ENCODE measurements around the gene GDI1.

- no peak for TF ChIP-seq CTCF (IDR thresholded peaks at IDR 0.05)
- TF ChIP-seq POLR2A (IDR thresholded peaks at IDR 0.05) = peak in 1 of 2 donors; percentile 82
Observed at GRCh38 chrX:154428176-154429171, 8.5 kb upstream of the GDI1 start, which contains the start of gene ATP6AP1.

Data from thyroid gland (tissue), 4 donors.